Measurements from ENCODE around the gene SESN2.
A peak's percentile ranks its signal among the peaks of the same experiment; 100 is the strongest.

SESN2 gene

GRCh38 chr1:28282426-28283407, 23.4 kb downstream of the SESN2 start:
- DNase-seq (ENCODE audit: low spot score), result no peak

- DNase-seq (ENCODE audit: low spot score), result no peak
These were observed 26.8 kb downstream of the SESN2 start for GRCh38 chr1:28286111-28286510.

- no peak for DNase-seq (ENCODE audit: low spot score)
These were observed 29.2 kb downstream of the SESN2 start for GRCh38 chr1:28288487-28288886.

GRCh38 chr1:28290851-28291250, 31.5 kb downstream of the SESN2 start:
- no peak for DNase-seq (ENCODE audit: low spot score)

GRCh38 chr1:28291711-28292110, 32.4 kb downstream of the SESN2 start:
- DNase-seq (ENCODE audit: low spot score), result no peak

GRCh38 chr1:28295936-28296335, 36.6 kb downstream of the SESN2 start:
- no peak for DNase-seq (ENCODE audit: low spot score)

GRCh38 chr1:28296401-28297261, 37.3 kb downstream of the SESN2 start:
- no peak for DNase-seq (ENCODE audit: low spot score)

- DNase-seq (ENCODE audit: low spot score), result no peak
These were observed 38.5 kb downstream of the SESN2 start for GRCh38 chr1:28297826-28298225.

- no peak for DNase-seq (ENCODE audit: low spot score)
These were observed 39.1 kb downstream of the SESN2 start for GRCh38 chr1:28298438-28298837.

- no peak for DNase-seq (ENCODE audit: low spot score)
These were observed 42.3 kb downstream of the SESN2 start for GRCh38 chr1:28301368-28302174.

GRCh38 chr1:28302247-28302646, 42.9 kb downstream of the SESN2 start:
- DNase-seq (ENCODE audit: low spot score), result no peak

GRCh38 chr1:28306301-28306949, 47.1 kb downstream of the SESN2 start:
- DNase-seq (ENCODE audit: low spot score), result no peak

- no peak for DNase-seq (ENCODE audit: low spot score)
These were observed 49.4 kb downstream of the SESN2 start for GRCh38 chr1:28308750-28309149.

- DNase-seq (ENCODE audit: low spot score), result no peak
These were observed 50.4 kb downstream of the SESN2 start for GRCh38 chr1:28309702-28310101.

- DNase-seq (ENCODE audit: low spot score), result peak; percentile 74
These were observed 54.6 kb downstream of the SESN2 start for GRCh38 chr1:28313702-28314546.

GRCh38 chr1:28314547-28314941, 55.2 kb downstream of the SESN2 start:
- no peak for DNase-seq (ENCODE audit: low spot score)

GRCh38 chr1:28317014-28317413, 57.7 kb downstream of the SESN2 start:
- no peak for DNase-seq (ENCODE audit: low spot score)

GRCh38 chr1:28322194-28322593, 62.9 kb downstream of the SESN2 start:
- DNase-seq (ENCODE audit: low spot score), result no peak

- DNase-seq (ENCODE audit: low spot score), result no peak
These were observed 64.4 kb downstream of the SESN2 start for GRCh38 chr1:28323720-28324119.

GRCh38 chr1:28326515-28326914, 67.2 kb downstream of the SESN2 start:
- DNase-seq (ENCODE audit: low spot score), result no peak

- DNase-seq (ENCODE audit: low spot score), result no peak
These were observed 67.7 kb downstream of the SESN2 start for GRCh38 chr1:28326984-28327383.

All from GM03348 (cell line).